K562 treated with DMSO at 1 percent for 48 hours (cell line): Measurements from ENCODE around the gene MEI4. TPM values are rescaled to one million over a fixed set of nuclear protein-coding genes. Genes with fewer than 3 reads are reported as not detected.

ENCODE experiments used
- total RNA-seq: library from RNA; unstranded; fragments of 300-600 nt; gene quantifications from 2 replicates; pipeline ENCODE4 v1.2.3, GENCODE V29; 2022; ENCODE audit warnings: low replicate concordance; ENCODE audit errors: extremely low read depth

MEI4 gene
- total RNA-seq, result not detected in 2 replicates

DNA sequence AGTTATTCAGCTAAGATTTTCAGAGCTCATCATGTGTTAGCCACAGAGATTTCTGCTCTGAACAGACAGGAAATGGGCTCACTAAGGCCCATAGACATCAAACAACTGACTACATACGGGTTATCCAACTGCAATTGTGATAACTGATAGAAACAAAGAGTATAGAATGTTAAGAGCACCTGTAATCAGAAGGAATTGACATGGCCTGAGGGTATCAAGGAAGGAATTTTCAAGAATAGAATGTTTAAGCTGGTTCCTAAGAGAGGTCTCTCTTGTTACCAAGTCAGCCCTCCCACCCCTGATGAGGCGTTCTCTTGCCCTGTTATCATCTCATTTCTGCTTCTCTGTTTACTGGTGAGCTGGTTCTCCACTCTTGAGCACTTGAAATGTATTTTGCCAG is at the start of gene MEI4:
Gene MEI4 (plus strand): TSS at position 301 of the 400 bp plus-strand sequence. CDS start 37,633 bp downstream, outside the sequence.

Other genes starting within 250 kb of the MEI4 start
- not detected in 2 replicates for gene HTR1B, start 189.5 kb upstream of the MEI4 start, total RNA-seq